Activated T-cell treated with anti-CD3 and anti-CD28 coated beads, Interleukin-2, amount 50 U/mL, for 72 hours (primary cell): Measurements from ENCODE around the gene LCN10. TPM values are rescaled to one million over a fixed set of nuclear protein-coding genes. Genes with fewer than 3 reads are reported as not detected.
"Not testable (repeated sequence)": the region's sequence is repeated elsewhere in the genome, so short reads cannot be mapped to it uniquely, and the experiment has no call there.

Experiments used
- ATAC-seq, 2 donors: fragments of 150-1000 bp; cut with Tn5 transposase; replicated peaks in 1 of 2; 2 replicates each; pipeline ENCODE4 v1.10.0; 2021; ENCODE audit warnings: moderate library complexity in 2 of 2, mild to moderate bottlenecking in 1 of 2
- DNase-seq, 2 donors: peaks; one replicate each; pipeline ENCODE4 v3.0.0; 2021 to 2022; ENCODE audit warnings: mixed read lengths in 1 of 2
- H3K27ac Mint-ChIP-seq: one replicate; pipeline ENCODE4 v1.8.0; 2022; ENCODE audit warnings: mild to moderate bottlenecking, moderate library complexity, mixed read lengths
- H3K27me3 Mint-ChIP-seq: one replicate; pipeline ENCODE4 v1.8.0; 2022; ENCODE audit warnings: low read depth, mixed read lengths
- H3K36me3 Mint-ChIP-seq, 2 donors: one replicate each; pipeline ENCODE4 v1.8.0; 2022; ENCODE audit warnings: mixed read lengths in 2 of 2, mild to moderate bottlenecking in 1 of 2; ENCODE audit not compliant: insufficient read depth in 2 of 2
- H3K4me1 Mint-ChIP-seq: one replicate; pipeline ENCODE4 v1.8.0; 2022; ENCODE audit warnings: low read depth, mixed read lengths
- H3K4me3 Mint-ChIP-seq, 2 donors: one replicate each; pipeline ENCODE4 v1.8.0; 2022; ENCODE audit warnings: mild to moderate bottlenecking in 2 of 2, mixed read lengths in 2 of 2, moderate library complexity in 2 of 2
- H3K9me3 Mint-ChIP-seq, 2 donors: one replicate each; pipeline ENCODE4 v1.8.0; 2022; ENCODE audit warnings: mixed read lengths in 2 of 2
- total RNA-seq, 2 donors: library from RNA; stranded (reverse); gene quantifications; one replicate each; pipeline ENCODE4 v1.2.3, GENCODE V29; 2022

Gene LCN10
- total RNA-seq, 2 donors from 2014 or later: 0.21 to 0.70 TPM

DNA sequence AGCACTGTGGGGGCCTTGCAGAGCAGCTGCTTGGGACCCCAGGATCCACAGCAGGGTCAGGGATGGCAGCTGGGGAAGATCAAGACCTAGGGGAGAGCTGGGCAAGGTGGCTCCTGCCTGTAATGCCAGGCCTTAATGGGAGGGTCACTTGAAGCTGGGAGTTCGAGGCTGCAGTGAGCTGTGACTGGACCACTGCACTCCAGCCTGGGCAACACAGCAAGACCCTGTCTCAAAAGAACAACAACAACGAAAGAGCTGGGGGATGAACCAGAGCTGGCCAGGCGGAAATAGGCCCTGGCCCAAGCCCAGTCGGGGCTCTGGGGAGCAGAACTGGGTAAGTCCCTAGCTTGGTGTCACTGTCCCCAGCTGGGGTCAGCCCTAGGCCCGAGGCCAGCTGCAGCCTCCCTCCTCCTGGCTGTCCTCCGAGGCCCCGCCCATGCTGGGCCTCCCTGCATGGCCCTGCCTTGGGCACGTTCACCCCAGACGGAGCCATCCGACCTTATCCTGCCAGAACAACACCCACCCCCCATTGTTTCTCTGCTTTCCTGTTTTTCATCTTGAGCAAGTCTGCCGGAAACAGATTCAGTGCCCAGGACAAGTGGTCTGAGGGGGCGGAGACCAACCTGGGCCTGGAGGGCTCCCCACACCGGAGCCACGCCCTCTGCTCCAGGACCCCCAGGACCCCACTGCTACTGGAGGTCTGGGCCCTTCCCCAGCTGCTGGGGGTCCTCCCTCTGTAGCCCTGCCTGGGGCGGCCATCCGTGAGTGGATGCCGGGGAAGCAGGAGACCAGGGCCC is 28.4 kb downstream of the LCN10 start:
- no peaks in the 10 kb centered on the region for H3K36me3 Mint-ChIP-seq
- peaks cover 39% of the 10 kb centered on the region for H3K27me3 Mint-ChIP-seq
- no peaks in the 10 kb centered on the region for H3K9me3 Mint-ChIP-seq
- ATAC-seq (no peak), DNase-seq (no peak)
- no peak overlapping the region for H3K27ac Mint-ChIP-seq
- H3K4me1 Mint-ChIP-seq: peaks cover 9% of the 10 kb centered on the region
- no peak overlapping the region for H3K4me3 Mint-ChIP-seq

DNA sequence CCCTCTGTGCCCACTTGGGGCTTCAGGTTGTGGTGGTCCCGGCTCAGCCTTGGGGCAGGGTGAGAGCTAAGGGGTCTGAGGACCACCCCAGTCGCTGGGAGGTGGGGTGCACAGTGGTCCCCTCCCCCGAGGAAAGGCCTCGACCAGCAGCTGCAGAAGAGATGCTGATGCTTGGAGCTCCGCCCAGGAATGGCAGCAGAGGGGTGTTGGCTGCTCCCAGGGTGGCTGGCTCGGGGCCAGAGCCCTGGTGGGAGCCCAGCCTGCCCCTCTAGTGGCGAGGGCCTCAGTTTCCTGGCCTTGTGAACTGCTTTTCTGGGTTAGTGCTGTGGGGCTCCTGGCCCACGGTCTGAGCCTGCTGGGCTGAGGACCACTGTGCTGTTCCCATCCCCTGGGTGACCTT is 29.2 kb downstream of the LCN10 start:
- ATAC-seq (no peak), DNase-seq (no peak)
- Mint-ChIP-seq H3K27me3 (peaks cover 39% of the 10 kb centered on the region), H3K27ac (no peak overlapping the region), H3K4me1 (peaks cover 9% of the 10 kb centered on the region), H3K36me3 (no peaks in the 10 kb centered on the region), H3K4me3 (no peak overlapping the region), H3K9me3 (no peaks in the 10 kb centered on the region)

DNA sequence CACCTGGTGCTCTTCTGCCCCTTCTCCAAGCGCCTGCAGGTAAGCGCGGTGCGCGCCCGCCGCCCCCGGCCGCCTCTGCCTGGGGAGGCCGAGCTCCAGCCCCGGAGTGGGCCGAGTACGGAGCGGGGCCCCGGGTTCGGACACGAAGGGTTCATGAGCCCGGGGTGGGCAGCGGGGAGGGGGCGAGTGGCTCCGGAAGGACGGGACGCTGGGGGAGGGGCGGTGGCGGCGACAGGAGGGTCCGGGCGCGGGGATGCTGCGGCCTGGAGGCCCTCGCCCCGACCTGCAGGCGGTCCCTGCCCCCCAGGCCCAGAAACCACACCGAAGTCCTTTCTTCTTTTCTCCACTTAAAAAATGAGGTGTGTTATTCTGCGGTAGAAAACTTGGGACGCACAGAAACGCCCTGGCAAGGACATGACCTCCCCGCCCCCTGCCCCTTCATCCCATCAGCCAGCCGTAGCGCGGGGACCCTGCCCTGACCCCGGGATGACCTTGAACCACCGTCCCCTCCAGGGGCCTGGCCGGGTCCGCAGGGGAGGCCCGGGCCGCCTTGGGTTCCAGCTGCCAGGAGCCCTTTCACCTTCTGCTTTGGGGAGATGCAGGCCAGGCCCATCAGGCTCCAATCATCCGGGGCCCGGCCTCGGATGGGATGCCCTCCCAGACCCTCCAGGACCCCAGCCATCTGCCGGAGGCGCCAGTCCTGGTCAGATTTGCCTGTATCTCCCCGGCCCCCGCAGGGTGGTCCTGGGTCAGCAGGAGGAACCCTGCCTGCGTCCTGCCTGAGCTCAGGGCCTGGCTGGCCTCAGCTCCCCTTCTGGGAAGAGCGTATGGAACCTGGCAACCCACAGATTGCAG is 29.8 kb downstream of the LCN10 start:
- H3K4me1 Mint-ChIP-seq: peaks cover 9% of the 10 kb centered on the region
- no peaks in the 10 kb centered on the region for H3K9me3 Mint-ChIP-seq
- no peak overlapping the region for H3K27ac Mint-ChIP-seq
- ATAC-seq: peak in 1 of 2 donors; percentile 2
- DNase-seq: no peak
- H3K27me3 Mint-ChIP-seq: peaks cover 39% of the 10 kb centered on the region
- peak overlapping the region; percentile 25 to 36 for H3K4me3 Mint-ChIP-seq
- H3K36me3 Mint-ChIP-seq: no peaks in the 10 kb centered on the region

DNA sequence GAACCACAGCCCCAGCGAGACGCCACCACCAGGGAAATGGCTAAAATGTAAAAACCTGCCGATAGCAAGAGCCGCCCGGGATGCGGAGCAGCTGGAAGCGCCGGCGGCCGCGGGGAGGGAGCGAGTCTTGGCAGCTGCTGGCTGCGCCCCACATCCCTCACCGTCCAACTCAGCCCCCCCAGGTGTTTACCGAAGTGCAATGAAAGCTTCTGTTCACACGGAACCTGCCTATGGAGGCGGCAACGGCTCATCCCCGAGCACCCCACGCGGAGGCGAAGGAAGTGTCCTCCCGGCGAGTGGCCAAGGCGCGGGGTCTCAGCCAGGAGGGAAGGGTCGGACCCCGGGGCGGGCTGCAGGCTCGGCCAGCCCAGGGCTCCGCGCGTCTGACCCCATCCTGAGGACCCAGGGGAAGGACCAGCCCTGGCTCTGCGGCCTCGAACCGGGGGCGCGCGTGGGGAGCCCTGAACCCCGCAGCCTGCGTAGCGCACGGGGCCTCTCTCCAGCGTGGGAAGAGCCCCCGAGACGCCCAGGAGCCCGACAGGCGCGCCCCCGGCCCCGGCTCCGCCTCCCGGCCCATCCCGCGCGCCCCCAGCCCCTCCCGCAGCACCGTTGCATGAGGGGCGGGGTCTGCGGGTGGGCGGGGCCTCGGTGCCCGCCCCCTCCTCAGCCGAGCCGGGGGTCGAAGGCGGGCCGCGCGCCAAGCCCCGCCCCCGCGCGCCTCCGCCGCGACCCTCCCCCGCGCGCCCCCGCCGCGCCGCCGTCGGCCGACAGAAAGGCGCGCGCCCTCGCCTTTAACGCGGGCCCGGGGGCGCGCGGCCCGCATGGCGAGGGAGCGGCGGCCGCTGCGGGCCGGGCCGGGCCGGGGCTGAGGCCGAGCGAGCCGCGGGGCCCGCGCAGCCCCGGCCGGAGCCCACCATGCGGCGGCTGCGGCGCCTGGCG is 30.7 kb downstream of the LCN10 start, which contains the start of gene DIPK1B:
Gene DIPK1B, plus strand, starts transcription at position 822 of the 939 bp plus-strand sequence. Its CDS starts 94 bp downstream, at position 916.
- H3K27me3 Mint-ChIP-seq: peaks cover 39% of the 10 kb centered on the region
- H3K9me3 Mint-ChIP-seq: no peaks in the 10 kb centered on the region
- H3K36me3 Mint-ChIP-seq: no peaks in the 10 kb centered on the region
- H3K4me3 Mint-ChIP-seq: peak within 1 kb of the TSS; percentile 78 to 82
- H3K27ac Mint-ChIP-seq: no peak within 1 kb of the TSS
- H3K4me1 Mint-ChIP-seq: peaks cover 9% of the 10 kb centered on the region
- DNase-seq: no peak
- ATAC-seq: peak; percentile 43 to 49

DNA sequence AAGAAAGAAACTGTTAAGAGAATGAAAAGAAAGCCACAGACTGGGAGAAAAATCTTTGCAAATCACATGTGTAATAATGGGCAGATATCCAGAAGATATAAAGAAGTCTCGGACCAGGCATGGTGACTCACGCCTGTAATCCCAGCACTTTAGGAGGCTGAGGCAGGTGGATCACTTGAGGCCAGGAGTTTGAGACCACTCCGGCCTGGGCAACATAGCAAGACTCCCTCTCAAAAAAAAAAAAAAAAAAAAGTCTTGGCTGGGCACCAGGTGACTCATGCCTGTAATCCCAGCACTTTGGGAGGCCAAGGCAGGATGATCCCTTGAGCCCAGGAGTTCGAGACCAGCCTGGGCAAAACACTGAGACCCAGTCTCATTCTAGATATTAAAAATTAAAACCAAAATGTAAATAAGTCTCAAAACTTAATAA is 31.5 kb downstream of the LCN10 start:
- Mint-ChIP-seq H3K4me3 (peak overlapping the region; percentile 78 to 82), H3K27me3 (peaks cover 39% of the 10 kb centered on the region)
- not testable (repeated sequence) for ATAC-seq, DNase-seq, H3K9me3 Mint-ChIP-seq, H3K4me1 Mint-ChIP-seq, H3K27ac Mint-ChIP-seq, H3K36me3 Mint-ChIP-seq

DNA sequence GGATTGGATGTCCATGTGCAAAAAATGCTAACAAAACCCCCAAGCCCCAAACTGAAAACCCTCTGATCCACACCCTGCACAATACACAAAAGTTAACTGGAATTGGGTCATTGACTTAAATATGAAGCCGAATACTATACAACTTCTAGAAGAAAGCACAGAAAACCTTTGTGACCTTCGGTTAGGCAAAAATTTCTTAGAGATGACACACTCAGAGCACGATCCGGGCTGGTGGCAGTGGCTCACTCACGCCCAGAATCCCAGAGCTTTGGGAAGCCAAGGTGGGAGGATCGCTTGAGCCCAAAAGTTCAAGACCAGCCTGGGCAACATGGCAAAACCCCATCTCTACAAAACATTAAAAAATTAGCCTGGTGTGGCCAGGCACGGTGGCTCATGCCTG is 32.2 kb downstream of the LCN10 start:
- no peaks in the 10 kb centered on the region for H3K36me3 Mint-ChIP-seq
- DNase-seq: no peak
- no peaks in the 10 kb centered on the region for H3K9me3 Mint-ChIP-seq
- H3K4me3 Mint-ChIP-seq: peak overlapping the region in 1 of 2 donors; percentile 78
- H3K27me3 Mint-ChIP-seq: peaks cover 39% of the 10 kb centered on the region
- no peak overlapping the region for H3K27ac Mint-ChIP-seq
- ATAC-seq: no peak
- H3K4me1 Mint-ChIP-seq: peaks cover 9% of the 10 kb centered on the region

- no peak for ATAC-seq
- no peak for DNase-seq
- peaks cover 44% of the 10 kb centered on the region for H3K27me3 Mint-ChIP-seq
- peaks cover 9% of the 10 kb centered on the region for H3K4me1 Mint-ChIP-seq
- no peak overlapping the region for H3K4me3 Mint-ChIP-seq
- no peaks in the 10 kb centered on the region for H3K9me3 Mint-ChIP-seq
- no peak overlapping the region for H3K27ac Mint-ChIP-seq
- no peaks in the 10 kb centered on the region for H3K36me3 Mint-ChIP-seq
These were observed 33.2 kb downstream of the LCN10 start for GRCh38 chr9:136709454-136710109.

- DNase-seq (no peak), ATAC-seq (no peak)
- no peaks in the 10 kb centered on the region for H3K9me3 Mint-ChIP-seq
- no peak overlapping the region for H3K4me3 Mint-ChIP-seq
- H3K36me3 Mint-ChIP-seq: no peaks in the 10 kb centered on the region
- peaks cover 31% of the 10 kb centered on the region for H3K27me3 Mint-ChIP-seq
- peaks cover 9% of the 10 kb centered on the region for H3K4me1 Mint-ChIP-seq
- no peak overlapping the region for H3K27ac Mint-ChIP-seq
These were observed 34.8 kb downstream of the LCN10 start for GRCh38 chr9:136707849-136708517.

DNA sequence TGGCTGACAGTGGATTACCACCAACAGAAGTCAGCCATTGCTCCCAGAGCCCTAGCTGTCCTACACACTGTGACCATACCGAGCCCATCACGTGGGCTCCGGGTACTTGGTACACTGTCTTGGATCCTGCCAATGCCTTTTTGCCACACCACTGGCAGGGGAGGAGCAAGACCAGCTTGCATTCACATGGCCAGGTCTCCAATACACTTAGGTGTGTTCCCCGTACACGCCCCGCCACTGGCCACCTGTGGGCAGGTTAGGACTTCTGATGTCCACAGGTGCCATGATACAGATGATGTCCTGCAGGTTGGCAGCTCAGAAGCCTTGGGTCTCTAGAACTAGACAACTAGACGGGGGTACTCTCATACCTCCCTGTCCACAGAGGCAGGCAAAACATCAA is 35.7 kb downstream of the LCN10 start:
- no peak overlapping the region for H3K27ac Mint-ChIP-seq
- H3K9me3 Mint-ChIP-seq: no peaks in the 10 kb centered on the region
- DNase-seq (no peak), ATAC-seq (no peak)
- no peaks in the 10 kb centered on the region for H3K36me3 Mint-ChIP-seq
- H3K4me3 Mint-ChIP-seq: no peak overlapping the region
- H3K27me3 Mint-ChIP-seq: peaks cover 31% of the 10 kb centered on the region
- H3K4me1 Mint-ChIP-seq: peaks cover 11% of the 10 kb centered on the region

GRCh38 chr9:136705564-136705963 is 37.2 kb downstream of the LCN10 start:
- Mint-ChIP-seq H3K4me3 (no peak overlapping the region), H3K27ac (no peak overlapping the region), H3K36me3 (no peaks in the 10 kb centered on the region), H3K27me3 (peaks cover 18% of the 10 kb centered on the region), H3K9me3 (no peaks in the 10 kb centered on the region), H3K4me1 (peaks cover 17% of the 10 kb centered on the region)
- no peak for ATAC-seq
- DNase-seq: no peak

- not testable (repeated sequence) for H3K9me3 Mint-ChIP-seq, H3K27ac Mint-ChIP-seq, DNase-seq, H3K4me3 Mint-ChIP-seq, ATAC-seq, H3K36me3 Mint-ChIP-seq
- Mint-ChIP-seq H3K27me3 (peaks cover 18% of the 10 kb centered on the region), H3K4me1 (peaks cover 24% of the 10 kb centered on the region)
These were observed 38.0 kb downstream of the LCN10 start for GRCh38 chr9:136704741-136705140.
